ENCODE measurements around the gene CAPN11.

DNA sequence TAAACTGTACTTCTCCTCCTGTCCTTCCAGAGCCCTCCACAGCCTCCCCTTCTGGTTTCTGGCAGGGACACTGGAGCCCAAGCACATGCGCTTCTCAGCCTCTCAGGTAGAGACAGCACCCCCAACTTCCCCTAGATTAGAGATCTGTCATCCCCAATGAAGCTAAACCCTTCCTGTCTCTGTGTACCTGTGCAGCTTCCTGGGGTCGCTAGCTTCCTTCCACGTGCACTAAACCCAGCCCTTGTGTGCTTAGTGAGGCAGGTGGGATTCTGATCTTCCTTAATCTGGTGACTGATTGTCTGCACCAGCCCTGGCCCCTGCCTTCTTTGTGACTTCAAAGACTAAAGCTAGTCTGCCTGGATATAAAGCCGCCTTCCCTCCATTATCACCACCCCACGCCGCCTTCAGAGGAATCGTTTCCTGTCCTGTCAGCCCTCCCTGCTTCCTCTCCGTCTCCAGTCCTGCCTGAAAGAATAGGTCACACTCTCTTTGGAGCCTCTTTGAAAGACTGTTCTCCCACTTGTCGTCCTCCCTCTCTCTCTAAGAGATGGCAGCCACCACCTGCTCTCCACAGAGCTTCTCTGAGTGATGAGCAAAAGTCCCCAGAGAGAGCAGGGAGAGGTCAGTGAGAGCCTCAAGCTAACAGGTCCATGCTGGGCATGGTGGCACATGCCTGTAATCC, 27.5 kb downstream of the CAPN11 start:
- TF ChIP-seq, protein P1, sequence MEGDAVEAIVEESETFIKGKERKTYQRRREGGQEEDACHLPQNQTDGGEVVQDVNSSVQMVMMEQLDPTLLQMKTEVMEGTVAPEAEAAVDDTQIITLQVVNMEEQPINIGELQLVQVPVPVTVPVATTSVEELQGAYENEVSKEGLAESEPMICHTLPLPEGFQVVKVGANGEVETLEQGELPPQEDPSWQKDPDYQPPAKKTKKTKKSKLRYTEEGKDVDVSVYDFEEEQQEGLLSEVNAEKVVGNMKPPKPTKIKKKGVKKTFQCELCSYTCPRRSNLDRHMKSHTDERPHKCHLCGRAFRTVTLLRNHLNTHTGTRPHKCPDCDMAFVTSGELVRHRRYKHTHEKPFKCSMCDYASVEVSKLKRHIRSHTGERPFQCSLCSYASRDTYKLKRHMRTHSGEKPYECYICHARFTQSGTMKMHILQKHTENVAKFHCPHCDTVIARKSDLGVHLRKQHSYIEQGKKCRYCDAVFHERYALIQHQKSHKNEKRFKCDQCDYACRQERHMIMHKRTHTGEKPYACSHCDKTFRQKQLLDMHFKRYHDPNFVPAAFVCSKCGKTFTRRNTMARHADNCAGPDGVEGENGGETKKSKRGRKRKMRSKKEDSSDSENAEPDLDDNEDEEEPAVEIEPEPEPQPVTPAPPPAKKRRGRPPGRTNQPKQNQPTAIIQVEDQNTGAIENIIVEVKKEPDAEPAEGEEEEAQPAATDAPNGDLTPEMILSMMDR (IDR thresholded peaks at IDR 0.05 in 2 of 3, conservative IDR thresholded peaks at IDR 0.05 in 1 of 3; ENCODE audit: control insufficient read depth in 2 of 3, extremely low read depth in 1 of 3, insufficient read depth in 1 of 3, low read depth in 3 of 3, low read length in 3 of 3): no peak
- TF ChIP-seq SPI1 (IDR thresholded peaks at IDR 0.05; ENCODE audit: borderline replicate concordance, insufficient read depth, low read depth, low read length) (no peak), TBL1XR1 (IDR thresholded peaks at IDR 0.05; ENCODE audit: low read depth, low read length) (no peak), SMC3 (IDR thresholded peaks at IDR 0.05; ENCODE audit: borderline replicate concordance, low read length) (no peak), CEBPZ (IDR thresholded peaks at IDR 0.05; ENCODE audit: low read depth, low read length) (no peak), GABPA (IDR thresholded peaks at IDR 0.05; ENCODE audit: low read depth) (no peak), YY1 (IDR thresholded peaks at IDR 0.05; ENCODE audit: low read depth, low read length) (no peak), RELB (IDR thresholded peaks at IDR 0.05; ENCODE audit: low read depth) (no peak), MXI1 (IDR thresholded peaks at IDR 0.05; ENCODE audit: low read depth, low read length) (no peak), LARP7 (IDR thresholded peaks at IDR 0.05) (no peak)
- TF ChIP-seq, protein P2, sequence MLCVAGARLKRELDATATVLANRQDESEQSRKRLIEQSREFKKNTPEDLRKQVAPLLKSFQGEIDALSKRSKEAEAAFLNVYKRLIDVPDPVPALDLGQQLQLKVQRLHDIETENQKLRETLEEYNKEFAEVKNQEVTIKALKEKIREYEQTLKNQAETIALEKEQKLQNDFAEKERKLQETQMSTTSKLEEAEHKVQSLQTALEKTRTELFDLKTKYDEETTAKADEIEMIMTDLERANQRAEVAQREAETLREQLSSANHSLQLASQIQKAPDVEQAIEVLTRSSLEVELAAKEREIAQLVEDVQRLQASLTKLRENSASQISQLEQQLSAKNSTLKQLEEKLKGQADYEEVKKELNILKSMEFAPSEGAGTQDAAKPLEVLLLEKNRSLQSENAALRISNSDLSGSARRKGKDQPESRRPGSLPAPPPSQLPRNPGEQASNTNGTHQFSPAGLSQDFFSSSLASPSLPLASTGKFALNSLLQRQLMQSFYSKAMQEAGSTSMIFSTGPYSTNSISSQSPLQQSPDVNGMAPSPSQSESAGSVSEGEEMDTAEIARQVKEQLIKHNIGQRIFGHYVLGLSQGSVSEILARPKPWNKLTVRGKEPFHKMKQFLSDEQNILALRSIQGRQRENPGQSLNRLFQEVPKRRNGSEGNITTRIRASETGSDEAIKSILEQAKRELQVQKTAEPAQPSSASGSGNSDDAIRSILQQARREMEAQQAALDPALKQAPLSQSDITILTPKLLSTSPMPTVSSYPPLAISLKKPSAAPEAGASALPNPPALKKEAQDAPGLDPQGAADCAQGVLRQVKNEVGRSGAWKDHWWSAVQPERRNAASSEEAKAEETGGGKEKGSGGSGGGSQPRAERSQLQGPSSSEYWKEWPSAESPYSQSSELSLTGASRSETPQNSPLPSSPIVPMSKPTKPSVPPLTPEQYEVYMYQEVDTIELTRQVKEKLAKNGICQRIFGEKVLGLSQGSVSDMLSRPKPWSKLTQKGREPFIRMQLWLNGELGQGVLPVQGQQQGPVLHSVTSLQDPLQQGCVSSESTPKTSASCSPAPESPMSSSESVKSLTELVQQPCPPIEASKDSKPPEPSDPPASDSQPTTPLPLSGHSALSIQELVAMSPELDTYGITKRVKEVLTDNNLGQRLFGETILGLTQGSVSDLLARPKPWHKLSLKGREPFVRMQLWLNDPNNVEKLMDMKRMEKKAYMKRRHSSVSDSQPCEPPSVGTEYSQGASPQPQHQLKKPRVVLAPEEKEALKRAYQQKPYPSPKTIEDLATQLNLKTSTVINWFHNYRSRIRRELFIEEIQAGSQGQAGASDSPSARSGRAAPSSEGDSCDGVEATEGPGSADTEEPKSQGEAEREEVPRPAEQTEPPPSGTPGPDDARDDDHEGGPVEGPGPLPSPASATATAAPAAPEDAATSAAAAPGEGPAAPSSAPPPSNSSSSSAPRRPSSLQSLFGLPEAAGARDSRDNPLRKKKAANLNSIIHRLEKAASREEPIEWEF (IDR thresholded peaks at IDR 0.05; ENCODE audit: insufficient replicate concordance, low read depth, low read length): no peak

Measured in GM12878 (cell line).